HepG2 (cell line): ENCODE measurements around the gene SPOPL. TPM values are rescaled to one million over a fixed set of nuclear protein-coding genes. Genes with fewer than 3 reads are reported as not detected.

Source experiments
- ATAC-seq: fragments of 200-7000 bp; cut with Tn5 transposase; 3 replicates; pipeline ENCODE4 v1.9.1; 2020; ENCODE audit warnings: mild to moderate bottlenecking, moderate library complexity
- BruUV-seq: library from RNA; stranded (reverse); fragments of 400-500 nt; replicated peaks from 2 replicates; lab custom pipeline; 2021; lab: Mats Ljungman, UMichigan
- CTCF ChIA-PET: fragments of 300-600 bp; formaldehyde crosslinking; extraction: SDS; loops from one replicate; lab custom pipeline; 2021; ENCODE audit warnings: low total read pairs, inconsistent platforms, low intra/inter-chr PET ratio; lab: Yijun Ruan, JAX
- POLR2A ChIA-PET: fragments of 350-600 bp; sonication (Branson Sonifier 250); formaldehyde crosslinking; loops from one replicate; lab custom pipeline; 2020; ENCODE audit warnings: antibody characterized with exemption, inconsistent platforms; lab: Yijun Ruan, JAX
- DNase-seq: peaks from one replicate; pipeline ENCODE4 v3.0.0-alpha.2; 2015; ENCODE audit warnings: low spot score
- FAIRE-seq: peaks from 3 replicates; lab custom pipeline; 2011; peaks lifted over from hg19 to GRCh38; lab: Jason Lieb, UNC
- H2AFZ ChIP-seq: one replicate; pipeline ENCODE4 v1.6.1; 2011; ENCODE audit warnings: low read length, inconsistent platforms
- H3K27ac ChIP-seq: fragments of 300-600 bp; 3 replicates; pipeline ENCODE4 v1.8.0; 2011; ENCODE audit warnings: mixed run types, mild to moderate bottlenecking, mixed read lengths, low read length, inconsistent platforms; ENCODE audit not compliant: insufficient read depth; ENCODE audit errors: extremely low read length
- H3K27me3 ChIP-seq, 2 experiments: fragments of 200-600 bp in 1 of 2; 2 replicates in 1 of 2; 3 replicates in 1 of 2; pipeline versions ENCODE4 v1.6.0 to v1.8.0; 2011; ENCODE audit warnings: low read length in 2 of 2, mild to moderate bottlenecking in 2 of 2, moderate library complexity in 2 of 2, inconsistent platforms in 1 of 2; ENCODE audit not compliant: insufficient read depth in 2 of 2, control insufficient read depth in 1 of 2
- H3K36me3 ChIP-seq, 2 experiments: fragments of 200-600 bp in 1 of 2; replicated peaks in 1 of 2; 2 replicates in 1 of 2; 3 replicates in 1 of 2; pipeline versions ENCODE4 v1.5.1 to v1.8.0; 2011; ENCODE audit warnings: low read length in 2 of 2, inconsistent platforms in 1 of 2; ENCODE audit not compliant: insufficient read depth in 2 of 2, control insufficient read depth in 1 of 2
- H3K4me1 ChIP-seq: 2 replicates; pipeline ENCODE4 v1.5.1; 2012; ENCODE audit warnings: low read length, inconsistent platforms; ENCODE audit not compliant: insufficient read depth
- H3K4me2 ChIP-seq: 2 replicates; pipeline ENCODE4 v1.6.0; 2011; ENCODE audit warnings: low read depth, low read length, inconsistent platforms
- H3K4me3 ChIP-seq, 3 experiments: fragments of 200-600 bp in 1 of 3; sonication (generic), shearing (Covaris generic) in 1 of 3; replicated peaks in 1 of 3; 2 replicates each; pipeline ENCODE4 v1.5.1; 2011 to 2016; ENCODE audit warnings: low read length in 3 of 3, inconsistent platforms in 2 of 3, low read depth in 2 of 3, mild to moderate bottlenecking in 2 of 3, control low read depth in 1 of 3, mixed read lengths in 1 of 3; ENCODE audit not compliant: insufficient read depth in 1 of 3
- H3K79me2 ChIP-seq: one replicate; pipeline ENCODE4 v1.6.1; 2011; ENCODE audit warnings: low read length, inconsistent platforms; ENCODE audit not compliant: insufficient read depth
- H3K9ac ChIP-seq: 2 replicates; pipeline ENCODE4 v1.6.0; 2011; ENCODE audit warnings: mild to moderate bottlenecking, low read depth, low read length, inconsistent platforms; ENCODE audit not compliant: insufficient read depth
- H3K9me3 ChIP-seq: 2 replicates; pipeline ENCODE4 v1.5.1; 2012; ENCODE audit warnings: mild to moderate bottlenecking, low read length
- H4K20me1 ChIP-seq: 2 replicates; pipeline ENCODE4 v1.6.0; 2011; ENCODE audit warnings: inconsistent platforms, mild to moderate bottlenecking, low read length, moderate library complexity; ENCODE audit not compliant: insufficient read depth
- ASH2L ChIP-seq: fragments of 300-600, 200-600 bp; sonication (generic); IDR thresholded peaks from 2 replicates; pipeline ENCODE4 v1.7.0; 2017; ENCODE audit warnings: low read depth, mild to moderate bottlenecking, moderate library complexity, mixed read lengths, low read length; ENCODE audit not compliant: insufficient read length
- FOXA1 ChIP-seq, 2 experiments: fragments of 450-650 bp in 1 of 2; sonication (generic) in 1 of 2; formaldehyde crosslinking in 1 of 2; IDR thresholded peaks; 2 replicates each; pipeline versions ENCODE4 v1.4.0 to v1.6.1; 2016 to 2020; ENCODE audit warnings: missing genetic modification reagents in 1 of 2
- KAT7 ChIP-seq: IDR thresholded peaks from 2 replicates; pipeline ENCODE4 v1.6.1; 2018; ENCODE audit warnings: borderline replicate concordance, missing compliant biosample characterization
- SRF ChIP-seq: IDR thresholded peaks from 2 replicates; pipeline ENCODE4 v1.6.1; 2011; ENCODE audit warnings: mild to moderate bottlenecking, low read depth, low read length, moderate library complexity
- ZFP36 ChIP-seq: fragments of 150-350 bp; IDR thresholded peaks from 2 replicates; pipeline ENCODE4 v1.6.1; 2018; ENCODE audit warnings: borderline replicate concordance, low read length, low read depth; ENCODE audit not compliant: partially characterized antibody
- ZNF205 ChIP-seq: IDR thresholded peaks from 2 replicates; pipeline ENCODE4 v1.6.1; 2018; ENCODE audit warnings: missing biosample characterization, missing genetic modification reagents
- ZNF224 ChIP-seq: sonication (generic); formaldehyde crosslinking; IDR thresholded peaks from 2 replicates; pipeline ENCODE4 v1.5.0; 2020; ENCODE audit warnings: mild to moderate bottlenecking, missing genetic modification reagents
- ZNF230 ChIP-seq: sonication (generic); formaldehyde crosslinking; IDR thresholded peaks from 2 replicates; pipeline ENCODE4 v1.4.0; 2020; ENCODE audit warnings: mild to moderate bottlenecking, missing genetic modification reagents
- ZNF333 ChIP-seq: sonication (generic); formaldehyde crosslinking; IDR thresholded peaks from 2 replicates; pipeline ENCODE4 v1.4.0; 2020; ENCODE audit warnings: mild to moderate bottlenecking, missing genetic modification reagents, borderline replicate concordance
- ZSCAN29 ChIP-seq: sonication (generic); formaldehyde crosslinking; conservative IDR thresholded peaks from 2 replicates; pipeline ENCODE4 v1.4.0; 2020; ENCODE audit warnings: mild to moderate bottlenecking, missing genetic modification reagents
- WGBS: methylation state at CpG from one replicate; pipeline ENCODE4 v1.1.6; 2017; ENCODE audit warnings: low lambda C conversion rate; 5-methylcytosine and 5-hydroxymethylcytosine counted together
- in situ Hi-C: cut with HindIII; loops from 2 replicates; pipeline ENCODE4 v1.10.0; 2017; ENCODE audit warnings: low pct_unique_long_range_greater_than_20kb; ENCODE audit not compliant: extremely low pct_ligation_motif_present
- intact Hi-C: fragments of 100-400 bp; cut with micrococcal nuclease; formaldehyde crosslinking; loops from one replicate; pipeline ENCODE4 v1.10.0; 2022; ENCODE audit not compliant: unreplicated experiment
- polyA plus RNA-seq, 8 experiments: library from polyadenylated mRNA; depleted of rRNA in 3 of 8; stranded (reverse) in 7 of 8; unstranded in 1 of 8; fragments of >200 nt; fragmentation: Illumina TruSeq in 4 of 8; extraction: Trizol in 4 of 8; gene quantifications; 2 replicates each; pipeline versions ENCODE4 v1.2.1 to v1.2.3, GENCODE V29; 2011 to 2016; ENCODE audit warnings: low read depth in 4 of 8, missing spikeins in 1 of 8, mixed read lengths in 1 of 8; ENCODE audit not compliant: insufficient read depth in 1 of 8
- total RNA-seq, 5 experiments: library from RNA; depleted of rRNA; stranded (reverse); fragments of >200 nt; fragmentation: Illumina TruSeq; extraction: Trizol; gene quantifications; 2 replicates each; pipeline ENCODE4 v1.2.3, GENCODE V29; 2016; ENCODE audit warnings: low read depth in 1 of 5
- TF ChIP-seq, protein P1 (sequence below): sonication (generic); formaldehyde crosslinking; IDR thresholded peaks from 2 replicates; pipeline ENCODE4 v1.8.0; 2023; ENCODE audit warnings: mild to moderate bottlenecking, missing genetic modification reagents
- TF ChIP-seq, protein P2 (sequence below): sonication (generic); formaldehyde crosslinking; IDR thresholded peaks from 2 replicates; pipeline ENCODE4 v1.5.1; 2020; ENCODE audit warnings: mild to moderate bottlenecking, missing genetic modification reagents, borderline replicate concordance
- TF ChIP-seq, protein P3 (sequence below): IDR thresholded peaks from 2 replicates; pipeline ENCODE4 v1.4.0; 2020; ENCODE audit warnings: mild to moderate bottlenecking, missing genetic modification reagents

SPOPL gene
- total and polyA plus RNA-seq, 2 of the 13 experiments (the other 11 are each of a cell fraction or from before 2014, with no cell fraction given), result 12.6 to 51.6 TPM

GRCh38 chr2:138491495-138491862 is 10.1 kb upstream of the SPOPL start (continued):
- TF ChIP-seq ZFP36 (no peak), SRF (peak; percentile 73; the same call in 1 of the 2 replicates), ZNF205 (no peak), ZSCAN29 (CRISPR knock-in tag) (no peak; the same call in 1 of the 2 replicates)
- TF ChIP-seq, protein P1, sequence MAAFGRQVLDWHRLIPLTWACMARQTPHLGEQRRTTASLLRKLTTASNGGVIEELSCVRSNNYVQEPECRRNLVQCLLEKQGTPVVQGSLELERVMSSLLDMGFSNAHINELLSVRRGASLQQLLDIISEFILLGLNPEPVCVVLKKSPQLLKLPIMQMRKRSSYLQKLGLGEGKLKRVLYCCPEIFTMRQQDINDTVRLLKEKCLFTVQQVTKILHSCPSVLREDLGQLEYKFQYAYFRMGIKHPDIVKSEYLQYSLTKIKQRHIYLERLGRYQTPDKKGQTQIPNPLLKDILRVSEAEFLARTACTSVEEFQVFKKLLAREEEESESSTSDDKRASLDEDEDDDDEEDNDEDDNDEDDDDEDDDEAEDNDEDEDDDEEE (CRISPR knock-in tag), result no peak

- WGBS, result 39% methylated on average over 2 of the region's 2 CpGs
- no peaks in the 10 kb centered on the region for H3K27me3 ChIP-seq
- H3K27ac ChIP-seq, result peak overlapping the region; percentile 69
- ChIA-PET POLR2A (interaction anchor here (0.9 to 2.8 kb wide), 6 partner anchors 10 to 528 kb away, joined by 3 to 65 read pairs (median 6); partner anchors contain the start of genes HNMT and SPOPL), CTCF (no interaction called here)
- H3K4me1 ChIP-seq, result peaks cover 76% of the 10 kb centered on the region
- intact Hi-C loops, result loop anchor here (5.0 kb wide), 3 partner anchors 220 to 530 kb away; partner anchors contain the start of gene HNMT
- BruUV-seq, result no TSS peak
- no peak overlapping the region for H2AFZ ChIP-seq
- in situ Hi-C loops, result no loop called here
- H3K4me3 ChIP-seq, result no peak overlapping the region
- peak overlapping the region; percentile 57 for H3K4me2 ChIP-seq
- no peaks in the 10 kb centered on the region for H3K9me3 ChIP-seq
- no peaks in the 10 kb centered on the region; a peak in 1 of 5 replicates for H3K36me3 ChIP-seq
- no peak for ATAC-seq
- FAIRE-seq, result no peak
- no peaks in the 10 kb centered on the region for H4K20me1 ChIP-seq
- no peak for DNase-seq
- no peak overlapping the region for H3K9ac ChIP-seq
- peaks cover 3% of the 10 kb centered on the region for H3K79me2 ChIP-seq
- peak; percentile 43; the same call in 1 of the 2 replicates for TF ChIP-seq KAT7
- TF ChIP-seq ZNF230, result no peak
- TF ChIP-seq ASH2L, result no peak
- TF ChIP-seq, protein P2, sequence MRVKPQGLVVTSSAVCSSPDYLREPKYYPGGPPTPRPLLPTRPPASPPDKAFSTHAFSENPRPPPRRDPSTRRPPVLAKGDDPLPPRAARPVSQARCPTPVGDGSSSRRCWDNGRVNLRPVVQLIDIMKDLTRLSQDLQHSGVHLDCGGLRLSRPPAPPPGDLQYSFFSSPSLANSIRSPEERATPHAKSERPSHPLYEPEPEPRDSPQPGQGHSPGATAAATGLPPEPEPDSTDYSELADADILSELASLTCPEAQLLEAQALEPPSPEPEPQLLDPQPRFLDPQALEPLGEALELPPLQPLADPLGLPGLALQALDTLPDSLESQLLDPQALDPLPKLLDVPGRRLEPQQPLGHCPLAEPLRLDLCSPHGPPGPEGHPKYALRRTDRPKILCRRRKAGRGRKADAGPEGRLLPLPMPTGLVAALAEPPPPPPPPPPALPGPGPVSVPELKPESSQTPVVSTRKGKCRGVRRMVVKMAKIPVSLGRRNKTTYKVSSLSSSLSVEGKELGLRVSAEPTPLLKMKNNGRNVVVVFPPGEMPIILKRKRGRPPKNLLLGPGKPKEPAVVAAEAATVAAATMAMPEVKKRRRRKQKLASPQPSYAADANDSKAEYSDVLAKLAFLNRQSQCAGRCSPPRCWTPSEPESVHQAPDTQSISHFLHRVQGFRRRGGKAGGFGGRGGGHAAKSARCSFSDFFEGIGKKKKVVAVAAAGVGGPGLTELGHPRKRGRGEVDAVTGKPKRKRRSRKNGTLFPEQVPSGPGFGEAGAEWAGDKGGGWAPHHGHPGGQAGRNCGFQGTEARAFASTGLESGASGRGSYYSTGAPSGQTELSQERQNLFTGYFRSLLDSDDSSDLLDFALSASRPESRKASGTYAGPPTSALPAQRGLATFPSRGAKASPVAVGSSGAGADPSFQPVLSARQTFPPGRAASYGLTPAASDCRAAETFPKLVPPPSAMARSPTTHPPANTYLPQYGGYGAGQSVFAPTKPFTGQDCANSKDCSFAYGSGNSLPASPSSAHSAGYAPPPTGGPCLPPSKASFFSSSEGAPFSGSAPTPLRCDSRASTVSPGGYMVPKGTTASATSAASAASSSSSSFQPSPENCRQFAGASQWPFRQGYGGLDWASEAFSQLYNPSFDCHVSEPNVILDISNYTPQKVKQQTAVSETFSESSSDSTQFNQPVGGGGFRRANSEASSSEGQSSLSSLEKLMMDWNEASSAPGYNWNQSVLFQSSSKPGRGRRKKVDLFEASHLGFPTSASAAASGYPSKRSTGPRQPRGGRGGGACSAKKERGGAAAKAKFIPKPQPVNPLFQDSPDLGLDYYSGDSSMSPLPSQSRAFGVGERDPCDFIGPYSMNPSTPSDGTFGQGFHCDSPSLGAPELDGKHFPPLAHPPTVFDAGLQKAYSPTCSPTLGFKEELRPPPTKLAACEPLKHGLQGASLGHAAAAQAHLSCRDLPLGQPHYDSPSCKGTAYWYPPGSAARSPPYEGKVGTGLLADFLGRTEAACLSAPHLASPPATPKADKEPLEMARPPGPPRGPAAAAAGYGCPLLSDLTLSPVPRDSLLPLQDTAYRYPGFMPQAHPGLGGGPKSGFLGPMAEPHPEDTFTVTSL (CRISPR knock-in tag), result no peak
- TF ChIP-seq, protein P3, sequence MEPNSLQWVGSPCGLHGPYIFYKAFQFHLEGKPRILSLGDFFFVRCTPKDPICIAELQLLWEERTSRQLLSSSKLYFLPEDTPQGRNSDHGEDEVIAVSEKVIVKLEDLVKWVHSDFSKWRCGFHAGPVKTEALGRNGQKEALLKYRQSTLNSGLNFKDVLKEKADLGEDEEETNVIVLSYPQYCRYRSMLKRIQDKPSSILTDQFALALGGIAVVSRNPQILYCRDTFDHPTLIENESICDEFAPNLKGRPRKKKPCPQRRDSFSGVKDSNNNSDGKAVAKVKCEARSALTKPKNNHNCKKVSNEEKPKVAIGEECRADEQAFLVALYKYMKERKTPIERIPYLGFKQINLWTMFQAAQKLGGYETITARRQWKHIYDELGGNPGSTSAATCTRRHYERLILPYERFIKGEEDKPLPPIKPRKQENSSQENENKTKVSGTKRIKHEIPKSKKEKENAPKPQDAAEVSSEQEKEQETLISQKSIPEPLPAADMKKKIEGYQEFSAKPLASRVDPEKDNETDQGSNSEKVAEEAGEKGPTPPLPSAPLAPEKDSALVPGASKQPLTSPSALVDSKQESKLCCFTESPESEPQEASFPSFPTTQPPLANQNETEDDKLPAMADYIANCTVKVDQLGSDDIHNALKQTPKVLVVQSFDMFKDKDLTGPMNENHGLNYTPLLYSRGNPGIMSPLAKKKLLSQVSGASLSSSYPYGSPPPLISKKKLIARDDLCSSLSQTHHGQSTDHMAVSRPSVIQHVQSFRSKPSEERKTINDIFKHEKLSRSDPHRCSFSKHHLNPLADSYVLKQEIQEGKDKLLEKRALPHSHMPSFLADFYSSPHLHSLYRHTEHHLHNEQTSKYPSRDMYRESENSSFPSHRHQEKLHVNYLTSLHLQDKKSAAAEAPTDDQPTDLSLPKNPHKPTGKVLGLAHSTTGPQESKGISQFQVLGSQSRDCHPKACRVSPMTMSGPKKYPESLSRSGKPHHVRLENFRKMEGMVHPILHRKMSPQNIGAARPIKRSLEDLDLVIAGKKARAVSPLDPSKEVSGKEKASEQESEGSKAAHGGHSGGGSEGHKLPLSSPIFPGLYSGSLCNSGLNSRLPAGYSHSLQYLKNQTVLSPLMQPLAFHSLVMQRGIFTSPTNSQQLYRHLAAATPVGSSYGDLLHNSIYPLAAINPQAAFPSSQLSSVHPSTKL (CRISPR knock-in tag), result 0 out of 2 replicates have a peak, but pooled peaks have one; percentile 17
- no peak for TF ChIP-seq ZNF333 (CRISPR knock-in tag)
- TF ChIP-seq ZNF224 (CRISPR knock-in tag), result no peak
- TF ChIP-seq FOXA1 (IDR thresholded peaks at IDR 0.05), result no peak
- TF ChIP-seq FOXA1 (CRISPR knock-in tag; IDR thresholded peaks at IDR 0.05), result 0 out of 2 replicates have a peak, but pooled peaks have one; percentile 16
These were observed 9.4 kb upstream of the SPOPL start for GRCh38 chr2:138492160-138492559.
